ENCODE measurements around the gene LNX2.

The LNX2 gene

GRCh38 chr13:27607125-27607524 lies 13.2 kb downstream of the LNX2 start:
- DNase-seq (ENCODE audit: low spot score), result no peak

- DNase-seq (ENCODE audit: low spot score), result no peak
Measured at GRCh38 chr13:27605610-27606200, 14.6 kb downstream of the LNX2 start.

GRCh38 chr13:27605099-27605498 lies 15.2 kb downstream of the LNX2 start:
- DNase-seq (ENCODE audit: low spot score), result no peak

GRCh38 chr13:27601803-27602202 lies 18.5 kb downstream of the LNX2 start:
- no peak for DNase-seq (ENCODE audit: low spot score)

- DNase-seq (ENCODE audit: low spot score), result no peak
Measured at GRCh38 chr13:27601208-27601607, 19.1 kb downstream of the LNX2 start.

GRCh38 chr13:27600711-27601110 lies 19.6 kb downstream of the LNX2 start:
- DNase-seq (ENCODE audit: low spot score), result no peak

GRCh38 chr13:27599845-27600553 lies 20.3 kb downstream of the LNX2 start:
- no peak for DNase-seq (ENCODE audit: low spot score)

- DNase-seq (ENCODE audit: low spot score), result no peak
Measured at GRCh38 chr13:27599096-27599495, 21.2 kb downstream of the LNX2 start.

- no peak for DNase-seq (ENCODE audit: low spot score)
Measured at GRCh38 chr13:27595055-27595811, 25.1 kb downstream of the LNX2 start.

GRCh38 chr13:27593267-27593666 lies 27.1 kb downstream of the LNX2 start:
- DNase-seq (ENCODE audit: low spot score), result no peak

- DNase-seq (ENCODE audit: low spot score), result no peak
Measured at GRCh38 chr13:27592865-27593264, 27.5 kb downstream of the LNX2 start.

GRCh38 chr13:27588405-27588804 lies 31.9 kb downstream of the LNX2 start:
- DNase-seq (ENCODE audit: low spot score), result no peak

- DNase-seq (ENCODE audit: low spot score), result no peak
Measured at GRCh38 chr13:27587095-27587746, 33.1 kb downstream of the LNX2 start.

GRCh38 chr13:27583645-27584044 lies 36.7 kb downstream of the LNX2 start:
- DNase-seq (ENCODE audit: low spot score), result no peak

- DNase-seq (ENCODE audit: low spot score), result no peak
Measured at GRCh38 chr13:27578121-27579030, 42.0 kb downstream of the LNX2 start.

- no peak for DNase-seq (ENCODE audit: low spot score)
Measured at GRCh38 chr13:27574661-27575060, 45.7 kb downstream of the LNX2 start.

GRCh38 chr13:27573265-27573664 lies 47.1 kb downstream of the LNX2 start:
- DNase-seq (ENCODE audit: low spot score), result no peak

GRCh38 chr13:27572234-27572901 lies 48.0 kb downstream of the LNX2 start:
- DNase-seq (ENCODE audit: low spot score), result no peak

- DNase-seq (ENCODE audit: low spot score), result no peak
Measured at GRCh38 chr13:27570906-27571305, 49.4 kb downstream of the LNX2 start.

- DNase-seq (ENCODE audit: low spot score), result no peak
Measured at GRCh38 chr13:27569405-27569804, 50.9 kb downstream of the LNX2 start.

GRCh38 chr13:27565818-27566217 lies 54.5 kb downstream of the LNX2 start:
- no peak for DNase-seq (ENCODE audit: low spot score)
